Stimulated activated CD4-positive, alpha-beta T cell treated with anti-CD3 and anti-CD28 coated beads, Interleukin-12 subunit alpha, Interleukin-12 subunit beta, amount 100 ng/mL, for 48 hours (primary cell): ENCODE measurements around the gene TMEM256.

Experiments
- DNase-seq, 3 donors: peaks; one replicate each; pipeline ENCODE4 v3.0.0-alpha.2; 2020; ENCODE audit warnings: low read depth in 2 of 3, low spot score in 1 of 3

The TMEM256 gene

GRCh38 chr17:7354262-7354843 is 49.5 kb downstream of the TMEM256 start:
- peak in 1 of 3 donors; percentile 26 for DNase-seq
